Transverse colon (tissue), 4 donors: ENCODE data around the gene UBE2E2. TPM values are rescaled to one million over a fixed set of nuclear protein-coding genes. Genes with fewer than 3 reads are reported as not detected.

Experiments used
- DNase-seq: peaks from one replicate; pipeline ENCODE4 v3.0.0-alpha.2; 2019
- H3K27ac ChIP-seq, 4 donors: fragments of 200-600 bp; sonication (generic); 2 replicates each; pipeline ENCODE4 v1.5.1; 2016 to 2018; ENCODE audit warnings: inconsistent platforms in 4 of 4
- H3K27me3 ChIP-seq: fragments of 200-600 bp; sonication (generic); 2 replicates; pipeline ENCODE4 v1.5.1; 2017; ENCODE audit warnings: inconsistent platforms
- H3K36me3 ChIP-seq, 4 donors: fragments of 200-600 bp; sonication (generic); 2 replicates each; pipeline ENCODE4 v1.5.1; 2017 to 2019; ENCODE audit warnings: inconsistent platforms in 4 of 4
- H3K4me1 ChIP-seq, 4 donors: fragments of 200-600 bp; sonication (generic); 2 replicates each; pipeline ENCODE4 v1.5.1; 2017 to 2020; ENCODE audit warnings: inconsistent platforms in 4 of 4
- H3K4me3 ChIP-seq, 4 donors: fragments of 200-600 bp; sonication (generic); 1 replicate in 1 of 4; 2 replicates in 3 of 4; pipeline versions ENCODE4 v1.5.1 to v1.6.1; 2017 to 2019; ENCODE audit warnings: inconsistent platforms in 4 of 4
- H3K9me3 ChIP-seq, 2 donors: fragments of 200-600 bp; sonication (generic); 2 replicates each; pipeline ENCODE4 v1.5.1; 2017 to 2019; ENCODE audit warnings: inconsistent platforms in 2 of 2
- EP300 ChIP-seq: sonication (generic); formaldehyde crosslinking; IDR thresholded peaks from one replicate; pipeline ENCODE4 v1.6.1; 2017; ENCODE audit warnings: antibody characterized with exemption, low read depth
- POLR2A ChIP-seq: fragments of 450-650 bp; IDR thresholded peaks from one replicate; pipeline ENCODE4 v1.6.1; 2016; ENCODE audit warnings: antibody characterized with exemption, mild to moderate bottlenecking, moderate library complexity
- POLR2AphosphoS5 ChIP-seq, 3 donors: sonication (generic); formaldehyde crosslinking; IDR thresholded peaks; one replicate each; pipeline ENCODE4 v1.6.1; 2016; ENCODE audit warnings: antibody characterized with exemption in 3 of 3
- WGBS, 2 donors: methylation state at CpG; one replicate each; pipeline ENCODE4 v1.1.5; 2018; ENCODE audit warnings: low coverage in 1 of 2; 5-methylcytosine and 5-hydroxymethylcytosine counted together
- in situ Hi-C, 4 donors: fragments of 200-750 bp; cut with MboI; loops; one replicate each; pipeline versions ENCODE4 v1.15.0 to v1.15.1; 2017; ENCODE audit warnings: low sequenced_read_pairs in 3 of 4, low pct_ligation_motif_present in 1 of 4, low pct_unique_long_range_greater_than_20kb in 1 of 4
- intact Hi-C: fragments of 100-400 bp; cut with DNase I; formaldehyde crosslinking; loops from one replicate; pipeline ENCODE4 v1.15.1; 2023; ENCODE audit warnings: low total_unique reads
- total RNA-seq, 4 donors: library from RNA; depleted of rRNA; stranded (reverse); fragments of >200 nt; gene quantifications; one replicate each; pipeline ENCODE4 v1.1.0, GENCODE V29; 2016
- TF ChIP-seq, protein P1 (sequence below), 5 experiments: fragments of 200-600 bp in 3 of 5; fragments of 450-650 bp in 2 of 5; sonication (generic) in 3 of 5; IDR thresholded peaks; 1 replicate in 2 of 5; 2 replicates in 3 of 5; pipeline ENCODE4 v1.5.1; 2016 to 2017; ENCODE audit warnings: antibody characterized with exemption in 5 of 5, inconsistent platforms in 3 of 5, mild to moderate bottlenecking in 2 of 5, moderate library complexity in 1 of 5

The UBE2E2 gene
- total RNA-seq, 4 donors from 2014 or later = 5.4 to 133 (median 7.6) TPM

DNA sequence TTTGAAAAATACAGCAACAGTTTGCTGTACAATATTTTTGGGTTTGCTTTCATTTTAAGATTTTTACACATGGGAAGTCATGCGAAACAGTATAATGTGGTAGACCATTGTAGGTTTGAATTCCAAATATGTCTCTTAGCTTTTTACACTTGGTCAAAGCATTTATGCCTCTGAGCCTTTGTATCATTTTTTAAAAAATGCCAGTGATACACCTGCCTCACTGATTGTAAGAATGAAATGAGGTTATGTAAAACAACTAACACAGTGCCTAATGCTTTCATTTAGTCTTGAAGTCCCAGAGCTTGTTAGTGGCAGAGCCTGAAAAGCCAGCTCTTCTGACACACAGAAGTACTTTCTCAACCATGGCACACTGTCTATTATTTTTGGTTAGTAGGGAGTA is 202.0 kb downstream of the UBE2E2 start:
- WGBS, 2 donors = 90 to 97% methylated on average over 1 of the region's 1 CpG
- intact Hi-C loops = no loop called here
- in situ Hi-C loops = no loop called here
- Histone ChIP-seq H3K9me3 (no peaks in the 10 kb centered on the region), H3K4me3 (no peak overlapping the region), H3K36me3 (no peaks in the 10 kb centered on the region), H3K4me1 (peaks cover 0 to 11% (median 0%) of the 10 kb centered on the region in 4 donors), H3K27me3 (no peaks in the 10 kb centered on the region), H3K27ac (no peak overlapping the region)
- no peak for DNase-seq
- TF ChIP-seq, protein P1, sequence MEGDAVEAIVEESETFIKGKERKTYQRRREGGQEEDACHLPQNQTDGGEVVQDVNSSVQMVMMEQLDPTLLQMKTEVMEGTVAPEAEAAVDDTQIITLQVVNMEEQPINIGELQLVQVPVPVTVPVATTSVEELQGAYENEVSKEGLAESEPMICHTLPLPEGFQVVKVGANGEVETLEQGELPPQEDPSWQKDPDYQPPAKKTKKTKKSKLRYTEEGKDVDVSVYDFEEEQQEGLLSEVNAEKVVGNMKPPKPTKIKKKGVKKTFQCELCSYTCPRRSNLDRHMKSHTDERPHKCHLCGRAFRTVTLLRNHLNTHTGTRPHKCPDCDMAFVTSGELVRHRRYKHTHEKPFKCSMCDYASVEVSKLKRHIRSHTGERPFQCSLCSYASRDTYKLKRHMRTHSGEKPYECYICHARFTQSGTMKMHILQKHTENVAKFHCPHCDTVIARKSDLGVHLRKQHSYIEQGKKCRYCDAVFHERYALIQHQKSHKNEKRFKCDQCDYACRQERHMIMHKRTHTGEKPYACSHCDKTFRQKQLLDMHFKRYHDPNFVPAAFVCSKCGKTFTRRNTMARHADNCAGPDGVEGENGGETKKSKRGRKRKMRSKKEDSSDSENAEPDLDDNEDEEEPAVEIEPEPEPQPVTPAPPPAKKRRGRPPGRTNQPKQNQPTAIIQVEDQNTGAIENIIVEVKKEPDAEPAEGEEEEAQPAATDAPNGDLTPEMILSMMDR (IDR thresholded peaks at IDR 0.05) = no peak
- no peak for TF ChIP-seq POLR2AphosphoS5 (IDR thresholded peaks at IDR 0.05)
- no peak for TF ChIP-seq POLR2A
- TF ChIP-seq EP300 = no peak

DNA sequence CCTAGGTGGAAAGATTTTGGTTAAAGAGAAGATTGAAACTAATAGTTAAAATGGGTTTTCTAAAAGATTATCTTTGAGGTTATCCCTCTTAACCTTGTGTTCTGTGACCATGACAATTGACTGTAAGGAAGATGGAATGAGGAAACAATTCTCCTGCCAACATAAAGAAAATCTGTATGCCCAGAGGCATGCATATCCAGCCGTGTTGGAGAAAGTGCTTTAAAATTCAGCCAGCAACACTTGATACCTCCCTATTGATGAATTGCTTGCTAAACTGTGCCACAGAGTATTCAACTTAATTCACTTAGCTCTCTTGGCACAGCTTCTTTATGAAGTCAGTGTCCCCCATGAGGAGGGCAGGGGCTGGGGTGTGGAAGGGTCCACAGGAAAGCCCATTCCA is 203.5 kb downstream of the UBE2E2 start:
- no peak overlapping the region for H3K4me3 ChIP-seq
- intact Hi-C loops = no loop called here
- H3K27ac ChIP-seq = no peak overlapping the region
- WGBS, 2 donors = 38% methylated on average over 1 of the region's 1 CpG; no CpG with 5 or more reads in 1 of the 2 donors
- no peaks in the 10 kb centered on the region for H3K9me3 ChIP-seq
- no peaks in the 10 kb centered on the region for H3K36me3 ChIP-seq
- DNase-seq = no peak
- in situ Hi-C loops = no loop called here
- no peaks in the 10 kb centered on the region for H3K27me3 ChIP-seq
- TF ChIP-seq POLR2AphosphoS5 (IDR thresholded peaks at IDR 0.05) = no peak
- TF ChIP-seq EP300 = no peak
- TF ChIP-seq POLR2A = no peak
- TF ChIP-seq, protein P1 (IDR thresholded peaks at IDR 0.05) = no peak
- peaks cover 0 to 11% (median 0%) of the 10 kb centered on the region in 4 donors for H3K4me1 ChIP-seq

DNA sequence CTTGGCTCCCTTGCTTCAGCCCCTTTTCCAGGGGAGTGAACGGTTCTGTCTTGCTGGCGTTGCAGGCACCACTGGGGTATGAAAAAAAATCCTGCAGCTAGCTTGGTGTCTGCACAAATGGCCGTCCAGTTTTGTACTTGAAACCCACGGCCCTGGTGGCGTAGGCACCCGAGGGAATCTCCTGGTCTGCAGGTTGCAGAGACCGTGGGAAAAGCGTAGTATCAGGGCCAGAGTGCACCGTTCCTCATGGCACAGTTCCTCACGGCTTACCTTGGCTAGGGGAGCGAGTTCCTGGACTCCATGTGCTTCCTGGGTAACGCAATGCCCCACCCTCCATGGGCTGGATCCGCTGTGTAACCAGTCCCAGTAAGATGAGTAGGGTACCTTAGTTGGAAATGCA is 214.9 kb downstream of the UBE2E2 start:
- Histone ChIP-seq H3K27me3 (no peaks in the 10 kb centered on the region), H3K27ac (no peak overlapping the region), H3K36me3 (no peaks in the 10 kb centered on the region), H3K4me1 (peaks cover 0 to 6% (median 1%) of the 10 kb centered on the region in 4 donors), H3K4me3 (no peak overlapping the region), H3K9me3 (no peaks in the 10 kb centered on the region)
- DNase-seq = no peak
- 91% methylated on average over 13 of the region's 13 CpGs; no CpG with 5 or more reads in 1 of the 2 donors for WGBS, 2 donors
- TF ChIP-seq EP300 = no peak
- no peak for TF ChIP-seq POLR2A
- TF ChIP-seq POLR2AphosphoS5 (IDR thresholded peaks at IDR 0.05) = no peak
- TF ChIP-seq, protein P1 (IDR thresholded peaks at IDR 0.05) = no peak
- in situ Hi-C loops = no loop called here
- intact Hi-C loops = no loop called here

DNA sequence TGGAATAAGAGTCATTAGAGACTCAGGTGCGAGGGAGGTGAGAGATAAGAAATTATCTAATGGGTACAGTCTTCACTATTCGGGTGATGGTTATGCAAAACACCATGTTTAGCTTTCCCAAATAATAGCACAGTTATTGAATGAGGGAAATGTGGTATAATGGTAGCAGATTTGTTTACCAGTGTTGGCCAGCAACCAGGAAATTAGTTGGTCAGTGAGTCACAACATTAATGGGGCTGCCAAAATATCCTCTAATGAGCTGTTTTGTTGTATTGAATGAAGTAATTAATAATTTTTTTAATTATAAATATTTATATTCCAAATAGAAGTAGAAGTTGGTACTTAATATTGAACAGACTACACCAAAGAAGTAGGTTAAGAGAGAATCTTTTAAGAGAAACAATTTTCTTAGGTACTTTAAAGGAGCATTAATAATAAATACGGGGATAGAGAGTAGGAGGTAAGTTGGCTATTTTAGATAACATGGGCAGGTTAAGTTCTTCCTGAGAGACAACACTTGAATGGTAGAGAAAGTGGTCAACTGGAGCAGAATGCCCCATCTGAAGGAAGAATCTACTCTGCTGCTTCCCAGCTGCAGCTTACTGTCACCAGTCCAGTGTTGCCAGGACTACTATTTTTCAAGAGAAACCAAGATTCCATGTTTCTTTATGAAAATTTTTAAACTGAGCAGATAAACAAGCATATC is 218.8 kb downstream of the UBE2E2 start:
- no peak for DNase-seq
- H3K27ac ChIP-seq = no peak overlapping the region
- H3K9me3 ChIP-seq = no peaks in the 10 kb centered on the region
- in situ Hi-C loops (no loop called here), intact Hi-C loops (no loop called here)
- TF ChIP-seq POLR2A (no peak), POLR2AphosphoS5 (IDR thresholded peaks at IDR 0.05) (no peak), EP300 (no peak)
- TF ChIP-seq, protein P1 (IDR thresholded peaks at IDR 0.05) = no peak
- no peak overlapping the region for H3K4me3 ChIP-seq
- no peaks in the 10 kb centered on the region for H3K27me3 ChIP-seq
- H3K36me3 ChIP-seq = no peaks in the 10 kb centered on the region
- WGBS, 2 donors = 79 to 81% methylated on average over 3 of the region's 3 CpGs
- peaks cover 0 to 6% (median 1%) of the 10 kb centered on the region in 4 donors for H3K4me1 ChIP-seq
